WERI-Rb-1 (cell line): ENCODE results near the gene MLLT10.

Experiments used
- DNase-seq: peaks from one replicate; pipeline ENCODE4 v3.0.0-alpha.2; 2020
- H3K27ac ChIP-seq: fragments of 250-450 bp; sonication (Bioruptor Pico); 2 replicates; pipeline ENCODE4 v1.5.1; 2020; ENCODE audit warnings: mild to moderate bottlenecking, moderate library complexity
- H3K27me3 ChIP-seq: fragments of 250-450 bp; sonication (Bioruptor Pico); 2 replicates; pipeline ENCODE4 v1.5.1; 2021; ENCODE audit warnings: mild to moderate bottlenecking, low read depth, moderate library complexity; ENCODE audit not compliant: insufficient read depth, severe bottlenecking
- H3K36me3 ChIP-seq: fragments of 250-450 bp; sonication (Bioruptor Pico); 2 replicates; pipeline ENCODE4 v1.5.1; 2020; ENCODE audit warnings: mild to moderate bottlenecking, moderate library complexity
- H3K4me3 ChIP-seq: 2 replicates; pipeline ENCODE4 v1.5.1; 2011; ENCODE audit warnings: low read depth, mild to moderate bottlenecking, control low read depth, low read length
- H3K9me3 ChIP-seq: fragments of 250-450 bp; sonication (Bioruptor Pico); 2 replicates; pipeline ENCODE4 v1.5.1; 2021; ENCODE audit warnings: mild to moderate bottlenecking, moderate library complexity; ENCODE audit not compliant: severe bottlenecking
- CTCF ChIP-seq: IDR thresholded peaks from 2 replicates; pipeline ENCODE4 v1.5.1; 2011; ENCODE audit warnings: low read depth, mild to moderate bottlenecking, control low read depth, inconsistent platforms, low read length

Gene MLLT10

DNA sequence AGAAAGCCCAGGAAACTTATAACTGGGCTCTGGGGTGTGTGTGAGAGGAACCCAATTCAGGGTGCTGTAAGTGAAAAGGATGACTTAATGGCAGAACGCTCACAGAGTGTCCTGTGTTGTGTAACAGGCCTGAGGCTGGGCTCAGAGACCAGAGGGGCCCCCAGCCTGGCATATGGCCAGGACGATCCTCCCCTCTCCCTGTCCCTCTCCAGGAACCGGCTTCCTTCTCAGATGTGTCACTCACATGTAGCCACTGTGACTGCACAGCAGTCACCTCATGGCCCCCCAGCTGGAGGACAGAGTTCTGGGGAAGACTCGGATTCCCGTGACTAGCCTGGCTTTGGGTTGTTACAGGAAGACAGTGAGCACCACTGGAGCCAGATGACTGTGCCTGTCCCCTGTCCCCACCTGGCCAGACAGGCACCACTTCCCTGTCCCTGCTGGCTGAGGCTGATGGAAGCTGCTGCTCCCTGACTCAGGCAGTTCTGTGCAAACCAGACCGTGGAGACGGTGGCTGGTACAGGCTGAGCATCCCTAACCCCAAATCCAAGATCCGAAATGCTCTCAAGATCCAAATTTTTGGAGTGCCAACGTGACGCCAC, 220.5 kb downstream of the MLLT10 start:
- no peaks in the 10 kb centered on the region for H3K36me3 ChIP-seq
- TF ChIP-seq CTCF = no peak
- H3K9me3 ChIP-seq = no peaks in the 10 kb centered on the region
- H3K4me3 ChIP-seq = no peak overlapping the region
- H3K27me3 ChIP-seq = no peaks in the 10 kb centered on the region
- no peak overlapping the region for H3K27ac ChIP-seq
- DNase-seq = peak; percentile 10

DNA sequence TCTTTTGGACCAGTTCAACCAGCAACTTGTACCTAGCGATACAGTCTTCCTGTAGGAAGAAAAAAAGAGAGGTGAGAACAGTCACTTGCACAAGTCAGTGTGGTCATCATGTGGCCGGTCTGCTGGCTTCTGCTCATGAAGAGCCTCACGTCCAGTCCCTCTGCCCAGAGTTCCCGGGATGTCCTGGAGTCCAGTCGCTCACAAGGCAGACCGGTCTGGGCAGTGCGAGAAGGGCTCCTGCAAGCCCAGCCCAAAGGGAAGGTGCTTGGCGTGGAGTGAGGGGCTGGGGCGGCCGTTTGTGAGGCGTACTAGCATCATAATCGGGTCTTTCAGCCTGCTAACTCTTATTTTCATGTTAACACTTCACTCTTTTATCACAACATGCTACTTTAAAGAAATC, 222.7 kb downstream of the MLLT10 start:
- no peaks in the 10 kb centered on the region for H3K36me3 ChIP-seq
- DNase-seq = no peak
- no peak overlapping the region for H3K4me3 ChIP-seq
- H3K27ac ChIP-seq = no peak overlapping the region
- H3K9me3 ChIP-seq = no peaks in the 10 kb centered on the region
- TF ChIP-seq CTCF = no peak
- no peaks in the 10 kb centered on the region for H3K27me3 ChIP-seq

GRCh38 chr10:21757185-21757901, 223.3 kb downstream of the MLLT10 start:
- H3K4me3 ChIP-seq = no peak overlapping the region
- DNase-seq = no peak
- H3K27me3 ChIP-seq = no peaks in the 10 kb centered on the region

DNA sequence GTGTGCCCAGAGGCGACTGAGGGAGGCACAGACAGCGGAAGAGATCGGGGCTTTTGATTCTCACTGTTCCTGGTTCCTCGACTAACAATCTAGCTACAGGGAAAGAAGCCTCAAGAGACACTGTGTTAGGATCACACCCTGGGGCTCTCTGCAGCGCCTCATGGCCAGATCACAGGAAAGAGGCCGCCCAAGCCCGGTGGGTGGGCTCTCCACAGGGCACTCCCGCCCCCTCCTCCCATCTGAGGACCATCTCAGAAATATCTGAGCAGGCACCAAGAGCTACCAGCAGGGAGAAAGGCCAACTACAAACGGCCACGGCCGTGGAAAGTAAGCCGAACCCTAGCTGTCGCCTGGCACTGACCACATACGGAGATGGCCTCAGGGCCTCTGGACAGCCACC, 224.2 kb downstream of the MLLT10 start:
- Histone ChIP-seq H3K27me3 (no peaks in the 10 kb centered on the region), H3K27ac (no peak overlapping the region), H3K36me3 (no peaks in the 10 kb centered on the region), H3K4me3 (no peak overlapping the region), H3K9me3 (no peaks in the 10 kb centered on the region)
- no peak for TF ChIP-seq CTCF
- no peak for DNase-seq

More at GRCh38 chr10:21757185-21757901, 223.3 kb downstream of the MLLT10 start:
- no peaks in the 10 kb centered on the region for H3K9me3 ChIP-seq
- H3K36me3 ChIP-seq = no peaks in the 10 kb centered on the region
- no peak overlapping the region for H3K27ac ChIP-seq
- TF ChIP-seq CTCF = no peak

GRCh38 chr10:21758696-21759095, 224.7 kb downstream of the MLLT10 start:
- Histone ChIP-seq H3K36me3 (no peaks in the 10 kb centered on the region), H3K9me3 (no peaks in the 10 kb centered on the region), H3K4me3 (no peak overlapping the region), H3K27me3 (no peaks in the 10 kb centered on the region), H3K27ac (no peak overlapping the region)
- TF ChIP-seq CTCF = no peak
- DNase-seq = no peak

DNA sequence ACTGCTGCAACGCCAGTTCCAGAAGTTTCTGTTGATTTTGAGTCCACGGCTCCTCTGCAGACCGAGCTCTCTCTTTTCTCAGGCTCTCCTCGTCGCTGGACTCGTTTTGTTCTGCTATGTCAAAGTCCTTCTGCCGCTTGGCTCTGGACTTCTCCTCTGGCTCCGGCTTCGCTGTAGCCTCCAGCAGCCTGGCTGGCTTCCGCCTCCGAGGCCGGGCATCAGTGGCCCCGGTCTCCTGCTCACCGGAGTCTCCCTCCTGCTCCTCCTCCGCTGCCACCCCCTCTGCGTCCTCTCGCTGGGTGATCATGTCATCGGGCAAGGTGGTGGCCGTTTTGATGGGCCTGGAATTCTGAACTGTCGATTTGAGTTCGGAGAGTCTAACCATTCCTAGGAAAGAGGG, 225.2 kb downstream of the MLLT10 start:
- H3K4me3 ChIP-seq = no peak overlapping the region
- H3K27ac ChIP-seq = no peak overlapping the region
- no peaks in the 10 kb centered on the region for H3K9me3 ChIP-seq
- H3K36me3 ChIP-seq = no peaks in the 10 kb centered on the region
- no peak for DNase-seq
- no peaks in the 10 kb centered on the region for H3K27me3 ChIP-seq
- no peak for TF ChIP-seq CTCF
